NCI-H446 treated with DMSO at 0.1 percent for 48 hours (cell line): Measurements from ENCODE around the gene NCKAP5.

Source experiments
- DNase-seq: peaks from one replicate; lab custom pipeline; 2025; lab: John Stamatoyannopoulos, UW

The NCKAP5 gene

GRCh38 chr2:132991471-132992045, 576.7 kb downstream of the NCKAP5 start:
- no peak for DNase-seq

GRCh38 chr2:132984731-132985130, 583.5 kb downstream of the NCKAP5 start:
- no peak for DNase-seq

GRCh38 chr2:132980304-132980703, 588.0 kb downstream of the NCKAP5 start:
- no peak for DNase-seq

GRCh38 chr2:132979339-132980093, 588.7 kb downstream of the NCKAP5 start:
- DNase-seq = no peak

GRCh38 chr2:132978840-132979239, 589.4 kb downstream of the NCKAP5 start:
- no peak for DNase-seq

- no peak for DNase-seq
Measured at GRCh38 chr2:132977812-132978529, 590.3 kb downstream of the NCKAP5 start.

- no peak for DNase-seq
Measured at GRCh38 chr2:132975193-132976105, 592.8 kb downstream of the NCKAP5 start.

GRCh38 chr2:132974467-132975095, 593.7 kb downstream of the NCKAP5 start:
- DNase-seq = no peak

- DNase-seq = no peak
Measured at GRCh38 chr2:132971310-132972061, 596.8 kb downstream of the NCKAP5 start.

GRCh38 chr2:132969371-132969985, 598.8 kb downstream of the NCKAP5 start:
- DNase-seq = no peak

- DNase-seq = no peak
Measured at GRCh38 chr2:132965460-132965859, 602.8 kb downstream of the NCKAP5 start.

- no peak for DNase-seq
Measured at GRCh38 chr2:132963161-132963560, 605.1 kb downstream of the NCKAP5 start.

- no peak for DNase-seq
Measured at GRCh38 chr2:132958887-132959286, 609.4 kb downstream of the NCKAP5 start.

- no peak for DNase-seq
Measured at GRCh38 chr2:132955871-132956615, 612.2 kb downstream of the NCKAP5 start.

- DNase-seq = no peak
Measured at GRCh38 chr2:132953771-132954170, 614.5 kb downstream of the NCKAP5 start.

- no peak for DNase-seq
Measured at GRCh38 chr2:132951008-132951714, 617.1 kb downstream of the NCKAP5 start.

GRCh38 chr2:132949108-132949507, 619.2 kb downstream of the NCKAP5 start:
- no peak for DNase-seq

GRCh38 chr2:132948211-132948610, 620.1 kb downstream of the NCKAP5 start:
- DNase-seq = no peak

- DNase-seq = no peak
Measured at GRCh38 chr2:132943829-132944228, 624.4 kb downstream of the NCKAP5 start.
